Measurements from ENCODE around the gene AURKA.

AURKA gene

GRCh38 chr20:56322681-56323080 is 69.3 kb downstream of the AURKA start:
- TF ChIP-seq EZH2phosphoT487 (IDR thresholded peaks at IDR 0.05; ENCODE audit: borderline replicate concordance) (no peak), CTCF (conservative IDR thresholded peaks at IDR 0.05; ENCODE audit: low read length) (no peak)
- Histone ChIP-seq H3K9ac (ENCODE audit: low read depth, low read length, poor library complexity, severe bottlenecking) (no peak overlapping the region), H3K4me2 (ENCODE audit: low read depth, low read length, poor library complexity, severe bottlenecking) (no peak overlapping the region), H3K27me3 (ENCODE audit: insufficient read depth, low read length, poor library complexity, severe bottlenecking) (no peaks in the 10 kb centered on the region), H3K36me3 (ENCODE audit: insufficient read depth, low read length) (no peaks in the 10 kb centered on the region), H3K79me2 (ENCODE audit: insufficient read depth, low read length) (no peaks in the 10 kb centered on the region), H3K4me3 (ENCODE audit: low read length, poor library complexity, severe bottlenecking) (no peak overlapping the region), H3K9me3 (ENCODE audit: insufficient read depth, low read depth, low read length) (no peaks in the 10 kb centered on the region), H3K9me2 (replicated peaks; ENCODE audit: low read depth, low read length) (no peaks in the 10 kb centered on the region), H3F3A (ENCODE audit: low read depth) (no peaks in the 10 kb centered on the region), H4K20me1 (ENCODE audit: insufficient read depth, low read length, poor library complexity, severe bottlenecking) (no peaks in the 10 kb centered on the region), H2AFZ (ENCODE audit: low read length) (no peak overlapping the region), H3K4me1 (ENCODE audit: insufficient read depth, low read length, poor library complexity, severe bottlenecking) (no peaks in the 10 kb centered on the region)

Measured in Loucy (cell line).